Trophoblast cell (in vitro differentiated cells and primary cell): ENCODE data around the gene MAB21L4.

ENCODE experiments used
- DNase-seq, 2 donors: peaks; one replicate each; pipeline ENCODE4 v3.0.0-alpha.2; 2016
- H2AFZ ChIP-seq: 2 replicates; pipeline ENCODE4 v1.6.1; 2013; ENCODE audit warnings: low read length, moderate library complexity, mild to moderate bottlenecking; ENCODE audit not compliant: insufficient read depth, poor library complexity
- H2AK5ac ChIP-seq: 2 replicates; pipeline ENCODE4 v1.6.1; 2013; ENCODE audit warnings: mild to moderate bottlenecking, low read length
- H2BK120ac ChIP-seq: 2 replicates; pipeline ENCODE4 v1.6.1; 2013; ENCODE audit warnings: low read length, mild to moderate bottlenecking, moderate library complexity; ENCODE audit not compliant: insufficient read depth, poor library complexity
- H2BK12ac ChIP-seq: 2 replicates; pipeline ENCODE4 v1.6.1; 2013; ENCODE audit warnings: mild to moderate bottlenecking, low read length, moderate library complexity
- H2BK5ac ChIP-seq: 2 replicates; pipeline ENCODE4 v1.6.1; 2013; ENCODE audit warnings: low read length, low read depth, moderate library complexity, mild to moderate bottlenecking; ENCODE audit not compliant: poor library complexity
- H3K14ac ChIP-seq: 2 replicates; pipeline ENCODE4 v1.6.1; 2013; ENCODE audit warnings: mild to moderate bottlenecking, low read length
- H3K18ac ChIP-seq: 2 replicates; pipeline ENCODE4 v1.6.1; 2013; ENCODE audit warnings: mild to moderate bottlenecking, low read length
- H3K23ac ChIP-seq: 2 replicates; pipeline ENCODE4 v1.6.1; 2013; ENCODE audit warnings: low read length
- H3K27ac ChIP-seq: 2 replicates; pipeline ENCODE4 v1.5.1; 2013; ENCODE audit warnings: low read depth, mild to moderate bottlenecking, inconsistent platforms, low read length, moderate library complexity
- H3K27me3 ChIP-seq: 2 replicates; pipeline ENCODE4 v1.6.1; 2013; ENCODE audit warnings: inconsistent platforms, mild to moderate bottlenecking, low read length, moderate library complexity; ENCODE audit not compliant: insufficient read depth
- H3K36me3 ChIP-seq, 2 experiments: 1 replicate in 1 of 2; 2 replicates in 1 of 2; pipeline ENCODE4 v1.6.1; 2013; ENCODE audit warnings: low read length in 2 of 2, mild to moderate bottlenecking in 2 of 2, moderate library complexity in 1 of 2; ENCODE audit not compliant: insufficient read depth in 2 of 2, control insufficient read depth in 1 of 2
- H3K4ac ChIP-seq: 2 replicates; pipeline ENCODE4 v1.6.1; 2013; ENCODE audit warnings: low read depth, mild to moderate bottlenecking, low read length, moderate library complexity
- H3K4me1 ChIP-seq, 2 experiments: 1 replicate in 1 of 2; 2 replicates in 1 of 2; pipeline ENCODE4 v1.6.1; 2013; ENCODE audit warnings: low read length in 2 of 2, mild to moderate bottlenecking in 2 of 2, moderate library complexity in 1 of 2; ENCODE audit not compliant: insufficient read depth in 2 of 2, control insufficient read depth in 1 of 2
- H3K4me2 ChIP-seq: 2 replicates; pipeline ENCODE4 v1.6.1; 2013; ENCODE audit warnings: inconsistent platforms, mild to moderate bottlenecking, low read length, moderate library complexity
- H3K4me3 ChIP-seq: 2 replicates; pipeline ENCODE4 v1.5.1; 2013; ENCODE audit warnings: mild to moderate bottlenecking, low read depth, low read length, inconsistent platforms
- H3K79me1 ChIP-seq: one replicate; pipeline ENCODE4 v1.6.1; 2013; ENCODE audit warnings: low read length
- H3K79me2 ChIP-seq: 2 replicates; pipeline ENCODE4 v1.6.1; 2013; ENCODE audit warnings: low read length, mild to moderate bottlenecking; ENCODE audit not compliant: control insufficient read depth, insufficient read depth, poor library complexity
- H3K9ac ChIP-seq: 2 replicates; pipeline ENCODE4 v1.6.1; 2013; ENCODE audit warnings: mild to moderate bottlenecking, low read length
- H3K9me3 ChIP-seq: 2 replicates; pipeline ENCODE4 v1.6.1; 2013; ENCODE audit warnings: low read depth, mild to moderate bottlenecking, control low read depth, inconsistent platforms, low read length; ENCODE audit not compliant: insufficient read depth
- H4K12ac ChIP-seq: 2 replicates; pipeline ENCODE4 v1.6.1; 2013; ENCODE audit warnings: low read depth, mild to moderate bottlenecking, low read length, moderate library complexity
- H4K8ac ChIP-seq: 2 replicates; pipeline ENCODE4 v1.6.1; 2013; ENCODE audit warnings: low read depth, mild to moderate bottlenecking, low read length, moderate library complexity
- H4K91ac ChIP-seq: one replicate; pipeline ENCODE4 v1.6.1; 2013; ENCODE audit warnings: low read depth, mild to moderate bottlenecking, low read length, moderate library complexity
- WGBS: extraction: QIAGEN DNeasy Blood & Tissue Kit; methylation state at CpG from one replicate; pipeline ENCODE4 v1.1.7; 2013; ENCODE audit warnings: missing lambda C conversion rate; ENCODE audit not compliant: insufficient read length, insufficient coverage; ENCODE audit errors: extremely low coverage; 5-methylcytosine and 5-hydroxymethylcytosine counted together

MAB21L4 gene

GRCh38 chr2:240921311-240921994 lies 25.5 kb upstream of the MAB21L4 start:
- H2AFZ ChIP-seq = no peak overlapping the region

GRCh38 chr2:240920783-240921231 lies 24.9 kb upstream of the MAB21L4 start:
- Histone ChIP-seq H4K8ac (no peak overlapping the region), H4K91ac (no peak overlapping the region), H3K14ac (no peak overlapping the region), H2BK120ac (no peak overlapping the region), H3K9ac (no peak overlapping the region), H3K9me3 (no peaks in the 10 kb centered on the region), H2BK5ac (no peak overlapping the region), H3K4me2 (no peak overlapping the region), H3K18ac (no peak overlapping the region), H3K27ac (no peak overlapping the region), H2BK12ac (no peak overlapping the region), H3K79me2 (no peaks in the 10 kb centered on the region), H3K4ac (no peak overlapping the region), H3K79me1 (no peaks in the 10 kb centered on the region), H3K36me3 (no peaks in the 10 kb centered on the region), H3K4me1 (no peaks in the 10 kb centered on the region), H2AK5ac (no peak overlapping the region), H4K12ac (no peak overlapping the region), H3K4me3 (no peak overlapping the region), H2AFZ (no peak overlapping the region), H3K23ac (no peak overlapping the region), H3K27me3 (peaks cover 12% of the 10 kb centered on the region)
- no peak for DNase-seq
- no CpG with 5 or more reads among the region's 4 CpGs for WGBS

More at GRCh38 chr2:240921311-240921994, 25.5 kb upstream of the MAB21L4 start:
- no peak for DNase-seq
- no peak overlapping the region for H4K12ac ChIP-seq
- H3K23ac ChIP-seq = no peak overlapping the region
- H3K18ac ChIP-seq = no peak overlapping the region
- no peaks in the 10 kb centered on the region for H3K9me3 ChIP-seq
- no peaks in the 10 kb centered on the region for H3K36me3 ChIP-seq
- peaks cover 9% of the 10 kb centered on the region for H3K27me3 ChIP-seq
- no peak overlapping the region for H2BK5ac ChIP-seq
- H3K4me1 ChIP-seq = no peaks in the 10 kb centered on the region
- no peak overlapping the region for H4K8ac ChIP-seq
- H2BK120ac ChIP-seq = no peak overlapping the region
- WGBS = no CpG with 5 or more reads among the region's 13 CpGs
- no peak overlapping the region for H3K4me2 ChIP-seq
- H3K79me2 ChIP-seq = no peaks in the 10 kb centered on the region
- no peak overlapping the region for H2AK5ac ChIP-seq
- no peak overlapping the region for H4K91ac ChIP-seq
- no peak overlapping the region for H3K14ac ChIP-seq
- H3K4ac ChIP-seq = no peak overlapping the region
- H3K4me3 ChIP-seq = no peak overlapping the region
- H3K27ac ChIP-seq = no peak overlapping the region
- H3K9ac ChIP-seq = no peak overlapping the region
- no peaks in the 10 kb centered on the region for H3K79me1 ChIP-seq
- no peak overlapping the region for H2BK12ac ChIP-seq

GRCh38 chr2:240919786-240920782 lies 24.1 kb upstream of the MAB21L4 start:
- peak in 1 of 2 donors; percentile 19 for DNase-seq
- Histone ChIP-seq H3K79me1 (no peaks in the 10 kb centered on the region), H3K27ac (no peak overlapping the region), H3K14ac (no peak overlapping the region), H3K36me3 (no peaks in the 10 kb centered on the region), H2BK5ac (no peak overlapping the region), H3K79me2 (no peaks in the 10 kb centered on the region), H2BK120ac (no peak overlapping the region), H2BK12ac (no peak overlapping the region), H3K23ac (no peak overlapping the region), H4K91ac (no peak overlapping the region), H4K8ac (no peak overlapping the region), H2AFZ (no peak overlapping the region), H4K12ac (no peak overlapping the region), H3K18ac (no peak overlapping the region), H3K9ac (no peak overlapping the region), H3K27me3 (peaks cover 16% of the 10 kb centered on the region), H3K4me2 (no peak overlapping the region), H3K4me1 (no peaks in the 10 kb centered on the region), H3K9me3 (no peaks in the 10 kb centered on the region), H2AK5ac (no peak overlapping the region), H3K4ac (no peak overlapping the region), H3K4me3 (no peak overlapping the region)
- no CpG with 5 or more reads among the region's 31 CpGs for WGBS

GRCh38 chr2:240919161-240919781 lies 23.3 kb upstream of the MAB21L4 start:
- H4K91ac ChIP-seq = no peak overlapping the region
- no peak overlapping the region for H3K27ac ChIP-seq
- H2AK5ac ChIP-seq = no peak overlapping the region
- H3K23ac ChIP-seq = no peak overlapping the region
- no peaks in the 10 kb centered on the region for H3K79me2 ChIP-seq
- DNase-seq = no peak
- H3K9me3 ChIP-seq = no peaks in the 10 kb centered on the region
- no peak overlapping the region for H3K18ac ChIP-seq
- no peak overlapping the region for H3K4me2 ChIP-seq
- no peak overlapping the region for H4K8ac ChIP-seq
- H4K12ac ChIP-seq = no peak overlapping the region
- no peaks in the 10 kb centered on the region for H3K36me3 ChIP-seq
- no peak overlapping the region for H3K4me3 ChIP-seq
- no CpG with 5 or more reads among the region's 19 CpGs for WGBS
- H2BK120ac ChIP-seq = no peak overlapping the region
- H3K9ac ChIP-seq = no peak overlapping the region
- no peak overlapping the region for H2BK12ac ChIP-seq
- no peak overlapping the region for H3K14ac ChIP-seq
- no peak overlapping the region for H3K4ac ChIP-seq
- H2BK5ac ChIP-seq = no peak overlapping the region
- no peak overlapping the region for H2AFZ ChIP-seq
- H3K4me1 ChIP-seq = no peaks in the 10 kb centered on the region
- peaks cover 16% of the 10 kb centered on the region for H3K27me3 ChIP-seq
- H3K79me1 ChIP-seq = no peaks in the 10 kb centered on the region
